ENCODE results near the gene ATG9B. TPM values are rescaled to one million over a fixed set of nuclear protein-coding genes. Genes with fewer than 3 reads are reported as not detected.
"Not testable (repeated sequence)": the region's sequence is repeated elsewhere in the genome, so short reads cannot be mapped to it uniquely, and the experiment has no call there.

ATG9B gene
- total and polyA plus RNA-seq, 5 donors, result 0.18 to 0.43 (median 0.23) TPM; not detected in 2

DNA sequence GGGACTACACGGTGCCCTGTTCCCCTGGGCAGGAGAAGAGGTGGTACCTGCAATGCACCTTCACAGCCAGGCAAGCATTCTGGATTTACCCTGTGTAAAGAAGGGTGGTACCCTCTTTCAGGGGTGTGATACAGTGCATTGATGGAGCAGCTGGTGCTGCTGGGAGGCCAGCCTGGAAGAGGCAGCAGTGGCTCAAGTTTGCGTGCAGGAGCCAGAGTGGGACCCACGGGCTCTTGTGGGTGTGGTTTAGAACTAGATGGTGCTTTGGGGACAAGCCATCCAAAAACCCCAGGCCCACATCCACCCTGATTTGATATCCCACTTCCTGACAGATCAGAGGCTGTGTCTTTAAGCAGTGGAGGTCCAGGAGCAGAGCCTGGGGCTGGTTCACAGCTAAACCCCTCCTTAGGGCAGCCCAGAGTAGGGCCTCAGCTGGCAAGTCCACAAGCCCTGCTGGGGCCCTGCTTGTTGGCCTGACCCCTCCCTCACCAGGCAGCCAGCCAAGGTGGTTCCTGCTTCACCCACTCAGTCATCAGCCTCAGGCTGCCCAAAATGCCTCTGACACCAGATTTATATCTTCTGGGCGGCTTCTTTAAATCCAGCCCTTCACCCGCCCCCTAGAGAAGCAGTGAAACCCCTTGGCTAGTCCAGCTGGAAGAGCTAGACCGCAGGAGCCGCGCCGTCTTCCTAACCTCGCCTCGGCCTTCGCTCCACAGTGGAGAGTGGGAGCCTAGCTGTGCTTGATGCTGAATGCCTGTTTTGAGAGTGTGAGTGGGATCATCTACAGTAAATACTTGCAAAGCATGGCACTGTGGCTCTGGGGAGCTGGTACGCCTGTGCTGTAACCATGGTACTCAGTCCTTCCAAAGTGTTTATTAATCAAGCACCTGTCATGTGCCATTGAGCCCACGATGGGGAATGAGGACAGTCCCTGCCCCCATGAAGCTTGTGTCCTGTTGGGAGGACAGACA lies 22.6 kb upstream of the ATG9B start:
- H3K27me3 ChIP-seq (ENCODE audit: control insufficient read depth, insufficient read depth), result no peaks in the 10 kb centered on the region
- DNase-seq, result peak in 2 of 3 donors; percentile 59 to 78
- H3K27ac ChIP-seq (ENCODE audit: low read length), result no peak overlapping the region
- intact Hi-C loops (cut with DNase I), result no loop called here
- H3K4me1 ChIP-seq (ENCODE audit: control insufficient read depth, insufficient read depth, low read length), result no peaks in the 10 kb centered on the region
- H3K9me3 ChIP-seq (ENCODE audit: control insufficient read depth, low read length), result no peaks in the 10 kb centered on the region
- 46% methylated on average over 14 of the region's 14 CpGs for WGBS
- no peak overlapping the region for H3K4me3 ChIP-seq (ENCODE audit: low read length)
- no peak for ATAC-seq

DNA sequence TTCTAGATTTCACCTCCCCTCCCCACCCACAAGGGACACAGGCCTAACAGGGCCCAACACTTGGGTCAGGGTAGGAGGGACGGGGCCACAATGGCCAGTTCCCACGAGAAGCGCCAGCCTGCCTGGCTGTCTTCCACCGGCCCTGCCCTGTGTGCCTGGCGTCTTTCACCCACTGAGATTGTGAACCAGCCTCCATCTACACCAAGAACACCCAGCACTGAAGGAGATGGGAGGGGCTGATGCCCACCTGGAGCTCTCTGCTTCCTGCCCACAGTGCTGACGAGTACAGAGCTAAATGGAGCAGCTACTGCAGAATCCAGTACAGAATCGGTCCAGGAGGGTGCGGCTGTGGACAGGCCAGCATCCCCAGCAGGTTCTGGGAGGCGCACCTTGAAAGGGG lies 21.7 kb upstream of the ATG9B start:
- Histone ChIP-seq H3K27ac (ENCODE audit: low read length) (no peak overlapping the region), H3K4me1 (ENCODE audit: control insufficient read depth, insufficient read depth, low read length) (no peaks in the 10 kb centered on the region), H3K4me3 (ENCODE audit: low read length) (no peak overlapping the region), H3K9me3 (ENCODE audit: control insufficient read depth, low read length) (no peaks in the 10 kb centered on the region), H3K27me3 (ENCODE audit: control insufficient read depth, insufficient read depth) (no peaks in the 10 kb centered on the region)
- no peak for DNase-seq
- intact Hi-C loops (cut with DNase I), result no loop called here
- no peak for ATAC-seq
- WGBS, result 90% methylated on average over 9 of the region's 9 CpGs

DNA sequence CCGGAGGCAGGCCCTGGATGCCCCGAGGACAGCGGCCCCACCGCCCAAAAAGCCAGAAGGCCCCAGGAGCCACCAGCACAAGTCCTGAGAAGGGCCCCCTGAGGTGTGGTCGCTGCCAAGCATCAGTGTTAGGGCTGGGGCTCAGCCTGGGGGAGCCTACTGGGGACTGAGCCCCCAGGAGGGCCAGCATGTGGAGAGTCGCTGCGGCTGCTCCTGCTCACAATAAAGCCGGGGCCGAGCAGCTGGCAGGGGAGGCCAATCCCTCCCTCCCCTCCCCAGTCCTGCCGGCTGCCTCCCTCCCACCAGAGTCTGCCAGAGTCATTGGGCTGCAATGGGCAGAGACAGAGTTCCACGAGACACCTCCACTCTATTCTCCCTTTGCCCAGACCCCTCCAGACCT lies 21.0 kb upstream of the ATG9B start:
- no peak overlapping the region for H3K4me3 ChIP-seq (ENCODE audit: low read length)
- H3K27me3 ChIP-seq (ENCODE audit: control insufficient read depth, insufficient read depth), result no peaks in the 10 kb centered on the region
- intact Hi-C loops (cut with DNase I), result no loop called here
- 82% methylated on average over 11 of the region's 11 CpGs for WGBS
- no peaks in the 10 kb centered on the region for H3K4me1 ChIP-seq (ENCODE audit: control insufficient read depth, insufficient read depth, low read length)
- DNase-seq (no peak), ATAC-seq (no peak)
- no peak overlapping the region for H3K27ac ChIP-seq (ENCODE audit: low read length)
- no peaks in the 10 kb centered on the region for H3K9me3 ChIP-seq (ENCODE audit: control insufficient read depth, low read length)

DNA sequence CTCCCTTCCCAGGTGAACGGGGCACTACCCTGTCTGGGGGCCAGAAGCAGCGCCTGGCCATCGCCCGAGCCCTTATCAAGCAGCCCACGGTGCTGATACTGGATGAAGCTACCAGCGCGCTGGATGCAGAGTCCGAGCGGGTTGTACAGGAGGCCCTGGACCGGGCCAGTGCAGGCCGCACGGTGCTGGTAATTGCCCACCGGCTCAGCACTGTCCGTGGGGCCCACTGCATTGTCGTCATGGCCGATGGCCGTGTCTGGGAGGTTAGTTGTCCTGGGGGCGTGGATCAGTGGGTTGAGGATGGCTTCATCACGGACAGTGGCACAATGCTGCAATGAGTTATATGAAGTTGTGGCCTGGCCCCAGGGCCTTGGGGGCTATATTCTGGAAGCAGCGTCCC lies 19.7 kb upstream of the ATG9B start:
- 93% methylated on average over 20 of the region's 20 CpGs for WGBS
- no peak overlapping the region for H3K27ac ChIP-seq (ENCODE audit: low read length)
- H3K9me3 ChIP-seq (ENCODE audit: control insufficient read depth, low read length), result no peaks in the 10 kb centered on the region
- no peaks in the 10 kb centered on the region for H3K4me1 ChIP-seq (ENCODE audit: control insufficient read depth, insufficient read depth, low read length)
- H3K4me3 ChIP-seq (ENCODE audit: low read length), result no peak overlapping the region
- ATAC-seq (no peak), DNase-seq (no peak)
- no peaks in the 10 kb centered on the region for H3K27me3 ChIP-seq (ENCODE audit: control insufficient read depth, insufficient read depth)
- intact Hi-C loops (cut with DNase I), result no loop called here

DNA sequence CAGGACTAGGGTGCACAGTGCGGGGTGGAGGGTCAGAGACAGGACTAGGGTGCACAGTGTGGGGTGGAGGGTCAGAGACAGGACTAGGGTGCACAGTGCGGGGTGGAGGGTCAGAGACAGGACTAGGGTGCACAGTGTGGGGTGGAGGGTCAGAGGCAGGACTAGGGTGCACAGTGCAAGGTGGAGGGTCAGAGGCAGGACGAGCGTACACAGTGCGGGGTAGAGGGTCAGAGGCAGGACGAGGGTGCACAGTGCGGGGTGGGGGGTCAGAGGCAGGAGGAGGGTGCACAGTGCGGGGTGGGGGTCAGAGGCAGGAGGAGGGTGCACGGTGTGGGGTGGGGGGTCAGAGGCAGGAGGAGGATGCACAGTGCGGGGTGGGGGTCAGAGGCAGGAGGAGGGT lies 19.2 kb upstream of the ATG9B start:
- not testable (repeated sequence) for DNase-seq

DNA sequence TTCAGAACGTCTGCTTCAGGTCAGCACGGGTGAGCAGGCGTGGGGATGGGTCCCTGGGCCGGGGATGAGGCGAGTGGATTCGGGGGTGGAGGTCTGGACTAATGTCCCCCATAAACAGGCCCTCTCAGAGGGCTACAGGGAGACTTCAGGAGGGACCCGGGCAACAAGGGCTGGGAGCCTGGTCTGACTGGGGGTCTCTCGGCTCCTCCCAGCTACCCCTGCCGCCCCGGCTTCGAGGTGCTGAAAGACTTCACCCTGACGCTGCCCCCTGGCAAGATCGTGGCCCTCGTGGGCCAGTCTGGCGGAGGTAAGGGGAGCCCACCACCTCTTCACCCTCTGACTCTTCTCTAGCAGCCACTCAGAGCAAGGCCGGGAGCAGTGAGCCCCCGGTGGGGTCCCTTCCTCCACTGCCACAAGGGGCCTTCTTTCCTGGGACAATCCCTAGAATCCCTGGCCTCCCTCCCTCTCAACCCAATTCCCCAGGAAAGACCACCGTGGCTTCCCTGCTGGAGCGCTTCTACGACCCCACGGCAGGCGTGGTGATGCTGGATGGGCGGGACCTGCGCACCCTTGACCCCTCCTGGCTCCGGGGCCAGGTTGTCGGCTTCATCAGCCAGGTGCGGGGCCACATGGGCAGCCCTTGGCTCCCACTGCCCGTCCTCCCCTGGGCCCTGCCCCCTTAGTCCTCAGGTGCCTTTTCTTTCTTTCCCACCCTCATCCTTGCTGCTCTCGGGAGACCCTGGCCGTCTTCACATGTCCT lies 16.5 kb upstream of the ATG9B start:
- intact Hi-C loops (cut with DNase I), result no loop called here
- DNase-seq, result no peak
- WGBS, result 93% methylated on average over 30 of the region's 30 CpGs
- no peak for ATAC-seq
- Histone ChIP-seq H3K4me3 (ENCODE audit: low read length) (no peak overlapping the region), H3K27me3 (ENCODE audit: control insufficient read depth, insufficient read depth) (no peaks in the 10 kb centered on the region), H3K9me3 (ENCODE audit: control insufficient read depth, low read length) (no peaks in the 10 kb centered on the region), H3K27ac (ENCODE audit: low read length) (no peak overlapping the region), H3K4me1 (ENCODE audit: control insufficient read depth, insufficient read depth, low read length) (no peaks in the 10 kb centered on the region)

More for the DNA sequence above, 19.2 kb upstream of the ATG9B start:
- H3K4me1 ChIP-seq (ENCODE audit: control insufficient read depth, insufficient read depth, low read length); H3K4me3 ChIP-seq (ENCODE audit: low read length); H3K27ac ChIP-seq (ENCODE audit: low read length); ATAC-seq; intact Hi-C loops (cut with DNase I); H3K9me3 ChIP-seq (ENCODE audit: control insufficient read depth, low read length); H3K27me3 ChIP-seq (ENCODE audit: control insufficient read depth, insufficient read depth): not testable (repeated sequence)
- WGBS, result 87% methylated on average over 10 of the region's 10 CpGs

DNA sequence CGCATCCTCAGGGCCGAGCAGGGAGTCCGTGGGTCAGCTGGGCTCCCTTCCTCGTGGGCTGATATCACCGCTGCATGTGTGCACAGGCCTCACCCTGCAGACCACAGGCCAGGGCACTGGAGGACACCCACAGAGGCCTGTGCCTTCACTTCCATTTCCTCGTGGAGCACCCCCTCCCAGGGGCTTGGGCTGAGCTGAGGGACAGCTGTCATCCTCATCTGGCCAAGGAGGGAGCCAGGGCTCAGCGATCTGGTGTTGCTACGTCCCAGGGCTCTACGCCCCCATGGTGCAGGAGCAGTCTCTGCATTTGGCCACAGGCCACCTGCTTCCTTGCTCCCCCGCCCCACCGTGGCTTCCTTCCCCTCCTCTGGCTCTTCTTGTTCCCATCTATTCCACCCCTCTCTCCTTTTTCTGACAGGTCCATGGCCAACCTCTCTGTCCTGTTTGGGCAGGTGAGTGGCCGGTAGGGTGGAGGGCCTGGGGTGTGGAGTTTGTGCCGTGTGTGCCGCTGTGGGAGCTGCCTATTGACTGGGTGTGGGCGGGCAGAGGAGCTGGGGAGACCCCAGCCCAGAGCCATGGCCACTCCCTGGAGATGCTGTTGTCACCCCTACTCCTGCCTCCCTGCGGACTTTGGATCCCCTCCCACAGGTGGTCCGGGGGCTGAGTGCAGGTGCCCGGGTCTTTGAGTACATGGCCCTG lies 15.7 kb upstream of the ATG9B start:
- intact Hi-C loops (cut with DNase I), result no loop called here
- 56% methylated on average over 18 of the region's 18 CpGs for WGBS
- H3K4me3 ChIP-seq (ENCODE audit: low read length), result no peak overlapping the region
- DNase-seq (no peak), ATAC-seq (peak in 1 of 2 donors; percentile 11)
- H3K4me1 ChIP-seq (ENCODE audit: control insufficient read depth, insufficient read depth, low read length), result no peaks in the 10 kb centered on the region
- no peak overlapping the region for H3K27ac ChIP-seq (ENCODE audit: low read length)
- no peaks in the 10 kb centered on the region for H3K27me3 ChIP-seq (ENCODE audit: control insufficient read depth, insufficient read depth)
- no peaks in the 10 kb centered on the region for H3K9me3 ChIP-seq (ENCODE audit: control insufficient read depth, low read length)

DNA sequence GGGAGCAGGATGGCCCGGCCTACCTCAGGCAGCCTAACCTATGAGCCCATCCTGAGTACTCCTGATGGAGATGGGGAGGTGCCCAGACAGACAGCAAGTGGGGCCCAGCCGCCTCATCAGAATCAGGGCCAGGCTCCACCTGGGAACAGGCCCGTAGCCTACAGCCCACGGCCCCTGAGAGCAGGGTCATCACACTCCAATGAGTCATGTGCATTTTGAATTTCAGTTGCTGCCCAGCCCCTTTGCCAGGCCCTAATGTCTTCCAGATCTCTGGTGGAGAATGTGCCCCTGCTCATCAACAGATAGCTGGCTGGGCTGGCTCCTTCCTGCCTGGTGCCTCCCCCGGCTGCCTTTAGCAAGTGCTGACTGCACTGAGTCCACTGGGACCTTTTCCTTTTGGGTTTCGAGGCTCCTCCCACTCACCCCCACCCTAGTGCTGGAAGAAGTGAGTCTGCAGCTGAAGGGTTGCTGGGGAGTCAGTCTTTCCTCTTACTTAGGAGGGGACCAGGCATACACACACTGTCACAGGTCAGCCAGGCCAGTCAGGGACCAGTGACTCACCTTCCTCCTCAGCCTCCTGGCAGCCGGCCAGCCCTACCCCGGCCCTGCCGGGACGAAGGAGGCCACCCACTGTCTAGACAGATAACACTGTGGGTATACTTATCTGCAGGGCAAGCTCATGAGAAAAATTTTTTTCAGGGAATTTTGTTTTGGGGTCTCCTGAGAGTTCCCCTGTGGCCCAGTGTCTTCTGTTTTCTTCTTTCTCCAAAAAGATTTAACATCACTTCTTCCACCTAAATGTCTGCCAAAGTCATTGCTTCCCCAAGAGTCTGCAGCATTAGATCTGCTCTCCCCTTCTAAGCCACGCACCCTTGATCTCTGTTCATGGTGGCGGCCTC lies 14.9 kb upstream of the ATG9B start:
- Histone ChIP-seq H3K9me3 (ENCODE audit: control insufficient read depth, low read length) (no peaks in the 10 kb centered on the region), H3K4me1 (ENCODE audit: control insufficient read depth, insufficient read depth, low read length) (no peaks in the 10 kb centered on the region), H3K27ac (ENCODE audit: low read length) (peak overlapping the region; percentile 19), H3K4me3 (ENCODE audit: low read length) (no peak overlapping the region), H3K27me3 (ENCODE audit: control insufficient read depth, insufficient read depth) (no peaks in the 10 kb centered on the region)
- intact Hi-C loops (cut with DNase I), result no loop called here
- WGBS, result 38% methylated on average over 12 of the region's 12 CpGs
- DNase-seq (peak; percentile 83 to 87 (median 85)), ATAC-seq (peak; percentile 58 to 94)

DNA sequence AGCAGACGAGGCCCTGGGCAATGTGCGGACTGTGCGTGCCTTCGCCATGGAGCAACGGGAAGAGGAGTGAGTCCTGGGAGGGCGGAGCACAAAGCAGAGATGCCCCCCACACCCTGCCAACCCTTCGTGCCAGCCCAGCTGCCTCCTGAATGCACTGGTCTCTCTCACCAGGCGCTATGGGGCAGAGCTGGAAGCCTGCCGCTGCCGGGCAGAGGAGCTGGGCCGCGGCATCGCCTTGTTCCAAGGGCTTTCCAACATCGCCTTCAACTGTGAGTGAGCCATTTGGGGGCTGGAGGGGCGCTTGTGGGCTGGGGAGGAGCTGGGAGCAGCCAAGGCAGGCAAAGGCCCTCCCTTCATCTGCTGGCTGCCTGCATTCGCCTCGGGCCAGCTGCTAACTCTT lies 11.6 kb upstream of the ATG9B start:
- Histone ChIP-seq H3K4me3 (ENCODE audit: low read length) (no peak overlapping the region), H3K27me3 (ENCODE audit: control insufficient read depth, insufficient read depth) (no peaks in the 10 kb centered on the region), H3K4me1 (ENCODE audit: control insufficient read depth, insufficient read depth, low read length) (no peaks in the 10 kb centered on the region), H3K9me3 (ENCODE audit: control insufficient read depth, low read length) (no peaks in the 10 kb centered on the region), H3K27ac (ENCODE audit: low read length) (no peak overlapping the region)
- 94% methylated on average over 17 of the region's 17 CpGs for WGBS
- ATAC-seq (no peak), DNase-seq (no peak)
- intact Hi-C loops (cut with DNase I), result no loop called here

DNA sequence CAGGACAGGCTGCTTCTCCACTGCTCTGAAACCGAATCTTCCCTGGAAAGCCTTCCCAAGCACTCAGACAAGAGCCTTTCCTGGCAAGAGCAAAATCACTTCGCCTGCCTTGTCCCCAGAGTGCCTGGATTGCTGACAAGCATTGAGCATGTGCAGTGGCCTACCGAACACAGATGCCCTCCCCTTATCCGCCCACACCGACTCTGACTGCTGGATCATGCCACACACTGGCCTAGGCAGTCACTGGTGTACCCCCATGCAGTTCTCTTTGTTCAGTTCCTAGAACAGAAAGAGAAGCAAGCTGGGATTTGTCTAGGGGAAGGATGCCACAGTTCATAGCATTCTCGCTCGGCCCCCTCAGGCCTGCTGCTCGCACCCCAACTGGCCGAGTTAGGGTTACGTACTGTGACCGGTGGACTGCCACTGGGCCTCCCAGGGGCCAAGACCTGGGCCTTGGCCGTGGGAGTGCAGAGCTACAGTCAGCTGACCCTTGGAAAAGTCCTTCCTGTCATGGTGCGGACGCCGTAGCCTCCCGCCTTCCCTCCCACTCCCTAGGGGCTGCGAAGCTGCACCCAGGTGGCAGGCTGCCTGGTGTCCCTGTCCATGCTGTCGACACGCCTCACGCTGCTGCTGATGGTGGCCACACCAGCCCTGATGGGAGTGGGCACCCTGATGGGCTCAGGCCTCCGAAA lies 10.9 kb upstream of the ATG9B start:
- WGBS, result 81% methylated on average over 21 of the region's 21 CpGs
- DNase-seq (no peak), ATAC-seq (no peak)
- no peaks in the 10 kb centered on the region for H3K27me3 ChIP-seq (ENCODE audit: control insufficient read depth, insufficient read depth)
- H3K4me1 ChIP-seq (ENCODE audit: control insufficient read depth, insufficient read depth, low read length), result no peaks in the 10 kb centered on the region
- no peaks in the 10 kb centered on the region for H3K9me3 ChIP-seq (ENCODE audit: control insufficient read depth, low read length)
- H3K27ac ChIP-seq (ENCODE audit: low read length), result no peak overlapping the region
- intact Hi-C loops (cut with DNase I), result no loop called here
- H3K4me3 ChIP-seq (ENCODE audit: low read length), result no peak overlapping the region

All from right cardiac atrium (tissue), 5 donors.